Measurements from ENCODE around the gene RNPS1. TPM values are rescaled to one million over a fixed set of nuclear protein-coding genes. Genes with fewer than 3 reads are reported as not detected.

RNPS1 gene
- polyA plus RNA-seq, 1 donor from 2014 or later: 180 TPM

DNA sequence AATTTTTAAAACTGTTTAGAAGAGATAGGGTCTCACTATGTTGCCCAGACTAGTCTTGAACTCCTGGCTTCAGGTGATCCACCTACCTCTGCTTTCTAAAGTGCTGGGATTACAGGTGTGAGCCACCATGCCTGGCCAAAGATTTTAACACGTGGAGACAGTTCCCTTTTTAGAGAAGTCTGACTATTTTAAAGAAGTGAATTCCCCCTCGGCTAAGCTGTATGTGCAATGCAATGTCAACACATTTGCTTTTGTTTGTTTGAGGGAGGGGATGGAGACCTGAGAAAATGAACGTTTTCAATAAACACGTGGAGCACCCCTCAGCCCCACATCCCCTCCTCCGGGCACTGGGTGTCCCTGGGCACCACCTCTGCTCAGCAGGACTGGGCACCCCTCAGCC, 14.3 kb upstream of the RNPS1 start:
- Histone ChIP-seq H3K9ac (ENCODE audit: low read length) (no peak overlapping the region), H4K20me1 (ENCODE audit: insufficient read depth) (no peaks in the 10 kb centered on the region), H3K9me3 (ENCODE audit: low read length) (no peaks in the 10 kb centered on the region), H3K27ac (ENCODE audit: low read length) (no peak overlapping the region), H3K4me2 (ENCODE audit: low read length) (no peak overlapping the region), H3K9me2 (ENCODE audit: insufficient read depth, low read length) (no peaks in the 10 kb centered on the region), H3F3A (ENCODE audit: insufficient read depth, low read length, poor library complexity, severe bottlenecking) (no peaks in the 10 kb centered on the region), H3K36me3 (ENCODE audit: insufficient read depth, low read length) (no peaks in the 10 kb centered on the region), H3K4me3 (ENCODE audit: low read length) (no peak overlapping the region), H2AFZ (ENCODE audit: low read depth, low read length) (no peak overlapping the region), H3K79me2 (replicated peaks; ENCODE audit: insufficient read depth, low read length) (no peaks in the 10 kb centered on the region), H3K27me3 (ENCODE audit: insufficient read depth, low read depth, low read length) (no peaks in the 10 kb centered on the region)
- no peak for TF ChIP-seq TAF1 (IDR thresholded peaks at IDR 0.05; ENCODE audit: low read depth)

DNA sequence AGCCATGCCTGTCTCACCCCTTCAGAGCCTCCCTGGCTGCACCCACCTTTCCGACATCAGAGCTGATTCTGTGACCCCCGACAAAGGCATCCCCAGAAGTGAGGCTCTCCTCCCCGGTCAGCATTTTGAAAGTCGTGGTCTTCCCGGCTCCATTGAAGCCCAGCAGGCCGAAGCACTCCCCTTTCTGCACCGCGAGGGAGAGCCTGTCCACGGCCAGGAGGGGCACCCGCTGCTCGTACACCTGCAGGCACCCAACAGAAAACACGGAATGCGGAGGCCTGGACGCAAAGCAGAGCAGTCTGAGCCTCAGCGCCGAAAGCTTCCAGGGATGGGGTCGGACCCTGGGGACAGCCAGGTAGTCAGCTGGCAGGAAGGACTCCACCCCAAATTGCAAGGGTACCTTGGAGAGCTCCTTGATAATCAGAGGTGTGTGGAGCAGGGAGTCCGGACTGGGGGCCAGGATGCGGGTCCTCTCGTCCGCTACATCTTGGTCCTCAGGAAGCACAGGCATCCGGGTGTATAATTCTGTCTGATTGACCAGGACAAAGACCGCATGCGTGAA, 13.1 kb upstream of the RNPS1 start:
- no peaks in the 10 kb centered on the region for H3K36me3 ChIP-seq (ENCODE audit: insufficient read depth, low read length)

DNA sequence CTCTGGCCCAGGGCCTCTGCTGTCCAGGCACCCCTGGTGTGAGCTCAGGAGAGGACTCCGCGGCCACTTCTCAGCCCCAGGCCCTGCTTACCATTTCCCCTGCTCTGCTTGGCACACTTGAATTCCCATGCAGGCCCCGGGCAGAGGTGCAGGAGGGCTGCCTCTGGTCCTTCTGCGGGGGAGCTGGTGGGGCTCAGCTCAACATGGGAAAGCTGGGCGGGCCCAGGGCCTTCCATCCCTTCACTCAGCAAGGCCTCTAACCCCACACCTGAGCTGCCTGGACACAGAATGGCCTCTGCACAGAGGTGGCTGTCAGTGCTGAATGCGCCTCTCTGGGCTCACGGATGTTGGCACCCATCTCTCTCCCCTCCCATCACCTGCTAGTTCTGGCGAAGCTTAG, 12.5 kb upstream of the RNPS1 start:
- Histone ChIP-seq H3K27ac (ENCODE audit: low read length) (no peak overlapping the region), H4K20me1 (ENCODE audit: insufficient read depth) (no peaks in the 10 kb centered on the region), H3K27me3 (ENCODE audit: insufficient read depth, low read depth, low read length) (no peaks in the 10 kb centered on the region), H3K4me2 (ENCODE audit: low read length) (no peak overlapping the region), H3K9ac (ENCODE audit: low read length) (no peak overlapping the region), H3K9me2 (ENCODE audit: insufficient read depth, low read length) (no peaks in the 10 kb centered on the region), H3K79me2 (replicated peaks; ENCODE audit: insufficient read depth, low read length) (no peaks in the 10 kb centered on the region), H3K9me3 (ENCODE audit: low read length) (no peaks in the 10 kb centered on the region), H3K36me3 (ENCODE audit: insufficient read depth, low read length) (no peaks in the 10 kb centered on the region), H2AFZ (ENCODE audit: low read depth, low read length) (no peak overlapping the region), H3F3A (ENCODE audit: insufficient read depth, low read length, poor library complexity, severe bottlenecking) (no peaks in the 10 kb centered on the region), H3K4me3 (ENCODE audit: low read length) (no peak overlapping the region)
- TF ChIP-seq RAD21 (conservative IDR thresholded peaks at IDR 0.05) (no peak), EZH2 (IDR thresholded peaks at IDR 0.05; ENCODE audit: borderline replicate concordance, insufficient read depth, low read length, poor library complexity, severe bottlenecking) (no peak), TAF1 (IDR thresholded peaks at IDR 0.05; ENCODE audit: low read depth) (no peak)
- TF ChIP-seq, protein P1, sequence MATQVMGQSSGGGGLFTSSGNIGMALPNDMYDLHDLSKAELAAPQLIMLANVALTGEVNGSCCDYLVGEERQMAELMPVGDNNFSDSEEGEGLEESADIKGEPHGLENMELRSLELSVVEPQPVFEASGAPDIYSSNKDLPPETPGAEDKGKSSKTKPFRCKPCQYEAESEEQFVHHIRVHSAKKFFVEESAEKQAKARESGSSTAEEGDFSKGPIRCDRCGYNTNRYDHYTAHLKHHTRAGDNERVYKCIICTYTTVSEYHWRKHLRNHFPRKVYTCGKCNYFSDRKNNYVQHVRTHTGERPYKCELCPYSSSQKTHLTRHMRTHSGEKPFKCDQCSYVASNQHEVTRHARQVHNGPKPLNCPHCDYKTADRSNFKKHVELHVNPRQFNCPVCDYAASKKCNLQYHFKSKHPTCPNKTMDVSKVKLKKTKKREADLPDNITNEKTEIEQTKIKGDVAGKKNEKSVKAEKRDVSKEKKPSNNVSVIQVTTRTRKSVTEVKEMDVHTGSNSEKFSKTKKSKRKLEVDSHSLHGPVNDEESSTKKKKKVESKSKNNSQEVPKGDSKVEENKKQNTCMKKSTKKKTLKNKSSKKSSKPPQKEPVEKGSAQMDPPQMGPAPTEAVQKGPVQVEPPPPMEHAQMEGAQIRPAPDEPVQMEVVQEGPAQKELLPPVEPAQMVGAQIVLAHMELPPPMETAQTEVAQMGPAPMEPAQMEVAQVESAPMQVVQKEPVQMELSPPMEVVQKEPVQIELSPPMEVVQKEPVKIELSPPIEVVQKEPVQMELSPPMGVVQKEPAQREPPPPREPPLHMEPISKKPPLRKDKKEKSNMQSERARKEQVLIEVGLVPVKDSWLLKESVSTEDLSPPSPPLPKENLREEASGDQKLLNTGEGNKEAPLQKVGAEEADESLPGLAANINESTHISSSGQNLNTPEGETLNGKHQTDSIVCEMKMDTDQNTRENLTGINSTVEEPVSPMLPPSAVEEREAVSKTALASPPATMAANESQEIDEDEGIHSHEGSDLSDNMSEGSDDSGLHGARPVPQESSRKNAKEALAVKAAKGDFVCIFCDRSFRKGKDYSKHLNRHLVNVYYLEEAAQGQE (IDR thresholded peaks at IDR 0.05; ENCODE audit: borderline replicate concordance): no peak

More for the DNA sequence above, 13.1 kb upstream of the RNPS1 start:
- H3K9ac ChIP-seq (ENCODE audit: low read length): no peak overlapping the region
- TF ChIP-seq EZH2 (IDR thresholded peaks at IDR 0.05; ENCODE audit: borderline replicate concordance, insufficient read depth, low read length, poor library complexity, severe bottlenecking) (no peak), SMC3 (conservative IDR thresholded peaks at IDR 0.05; ENCODE audit: poor library complexity) (no peak), TAF1 (IDR thresholded peaks at IDR 0.05; ENCODE audit: low read depth) (no peak), MXI1 (conservative IDR thresholded peaks at IDR 0.05; ENCODE audit: poor library complexity, severe bottlenecking) (no peak), RAD21 (conservative IDR thresholded peaks at IDR 0.05) (no peak), EP300 (conservative IDR thresholded peaks at IDR 0.05; ENCODE audit: poor library complexity, severe bottlenecking) (no peak), POLR2AphosphoS5 (IDR thresholded peaks at IDR 0.05) (no peak)
- TF ChIP-seq, protein P1 (IDR thresholded peaks at IDR 0.05; ENCODE audit: borderline replicate concordance): no peak
- TF ChIP-seq, protein P2, sequence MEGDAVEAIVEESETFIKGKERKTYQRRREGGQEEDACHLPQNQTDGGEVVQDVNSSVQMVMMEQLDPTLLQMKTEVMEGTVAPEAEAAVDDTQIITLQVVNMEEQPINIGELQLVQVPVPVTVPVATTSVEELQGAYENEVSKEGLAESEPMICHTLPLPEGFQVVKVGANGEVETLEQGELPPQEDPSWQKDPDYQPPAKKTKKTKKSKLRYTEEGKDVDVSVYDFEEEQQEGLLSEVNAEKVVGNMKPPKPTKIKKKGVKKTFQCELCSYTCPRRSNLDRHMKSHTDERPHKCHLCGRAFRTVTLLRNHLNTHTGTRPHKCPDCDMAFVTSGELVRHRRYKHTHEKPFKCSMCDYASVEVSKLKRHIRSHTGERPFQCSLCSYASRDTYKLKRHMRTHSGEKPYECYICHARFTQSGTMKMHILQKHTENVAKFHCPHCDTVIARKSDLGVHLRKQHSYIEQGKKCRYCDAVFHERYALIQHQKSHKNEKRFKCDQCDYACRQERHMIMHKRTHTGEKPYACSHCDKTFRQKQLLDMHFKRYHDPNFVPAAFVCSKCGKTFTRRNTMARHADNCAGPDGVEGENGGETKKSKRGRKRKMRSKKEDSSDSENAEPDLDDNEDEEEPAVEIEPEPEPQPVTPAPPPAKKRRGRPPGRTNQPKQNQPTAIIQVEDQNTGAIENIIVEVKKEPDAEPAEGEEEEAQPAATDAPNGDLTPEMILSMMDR (IDR thresholded peaks at IDR 0.05; ENCODE audit: poor library complexity, severe bottlenecking): no peak
- H3F3A ChIP-seq (ENCODE audit: insufficient read depth, low read length, poor library complexity, severe bottlenecking): no peaks in the 10 kb centered on the region
- H3K27me3 ChIP-seq (ENCODE audit: insufficient read depth, low read depth, low read length): no peaks in the 10 kb centered on the region
- no peak overlapping the region for H2AFZ ChIP-seq (ENCODE audit: low read depth, low read length)
- H3K27ac ChIP-seq (ENCODE audit: low read length): no peak overlapping the region
- H4K20me1 ChIP-seq (ENCODE audit: insufficient read depth): no peaks in the 10 kb centered on the region
- H3K4me3 ChIP-seq (ENCODE audit: low read length): no peak overlapping the region
- no peak overlapping the region for H3K4me2 ChIP-seq (ENCODE audit: low read length)
- H3K9me3 ChIP-seq (ENCODE audit: low read length): no peaks in the 10 kb centered on the region
- H3K9me2 ChIP-seq (ENCODE audit: insufficient read depth, low read length): no peaks in the 10 kb centered on the region
- no peaks in the 10 kb centered on the region for H3K79me2 ChIP-seq (replicated peaks; ENCODE audit: insufficient read depth, low read length)
